GM21528 (cell line): ENCODE results near the gene SMC6.

ENCODE experiments used
- ATAC-seq: cut with Tn5 transposase; IDR thresholded peaks from one replicate; pipeline ENCODE4 v1.9.1; 2021; ENCODE audit warnings: mild to moderate bottlenecking, moderate library complexity; ENCODE audit not compliant: unreplicated experiment, low FRiP score

SMC6 gene

GRCh38 chr2:17719562-17720371, 33.8 kb downstream of the SMC6 start:
- peak; percentile 62 for ATAC-seq

GRCh38 chr2:17718689-17719088, 34.9 kb downstream of the SMC6 start:
- ATAC-seq: no peak

GRCh38 chr2:17717666-17718065, 35.9 kb downstream of the SMC6 start:
- no peak for ATAC-seq

GRCh38 chr2:17713291-17713690, 40.3 kb downstream of the SMC6 start:
- ATAC-seq: no peak

GRCh38 chr2:17710547-17711248, 42.9 kb downstream of the SMC6 start:
- ATAC-seq: no peak

- no peak for ATAC-seq
These were observed 43.7 kb downstream of the SMC6 start for GRCh38 chr2:17709897-17710296.

GRCh38 chr2:17708501-17708900, 45.1 kb downstream of the SMC6 start:
- ATAC-seq: no peak

- ATAC-seq: no peak
These were observed 46.8 kb downstream of the SMC6 start for GRCh38 chr2:17706845-17707244.

GRCh38 chr2:17690776-17691175, 62.8 kb downstream of the SMC6 start:
- no peak for ATAC-seq

- ATAC-seq: no peak
These were observed 64.6 kb downstream of the SMC6 start for GRCh38 chr2:17689010-17689409.

- no peak for ATAC-seq
These were observed 65.0 kb downstream of the SMC6 start for GRCh38 chr2:17688600-17688999.

- ATAC-seq: no peak
These were observed 69.6 kb downstream of the SMC6 start for GRCh38 chr2:17683981-17684380.

- no peak for ATAC-seq
These were observed 71.3 kb downstream of the SMC6 start for GRCh38 chr2:17682098-17682857.

- no peak for ATAC-seq
These were observed 73.5 kb downstream of the SMC6 start for GRCh38 chr2:17680119-17680518.

GRCh38 chr2:17674817-17675216, 78.8 kb downstream of the SMC6 start:
- ATAC-seq: no peak

- no peak for ATAC-seq
These were observed 80.9 kb downstream of the SMC6 start for GRCh38 chr2:17672583-17673317.

GRCh38 chr2:17667898-17668297, 85.7 kb downstream of the SMC6 start:
- no peak for ATAC-seq

GRCh38 chr2:17664534-17664933, 89.1 kb downstream of the SMC6 start:
- ATAC-seq: no peak

GRCh38 chr2:17662723-17663122, 90.9 kb downstream of the SMC6 start:
- ATAC-seq: no peak

GRCh38 chr2:17661460-17661859, 92.2 kb downstream of the SMC6 start:
- ATAC-seq: no peak

- no peak for ATAC-seq
These were observed 93.4 kb downstream of the SMC6 start for GRCh38 chr2:17660219-17660618.
